HFFc6 (cell line): ENCODE measurements around the gene IFI6. TPM values are rescaled to one million over a fixed set of nuclear protein-coding genes. Genes with fewer than 3 reads are reported as not detected.

Source experiments
- DNase-seq: peaks from one replicate; pipeline ENCODE4 v3.0.0-alpha.2; 2018
- H3K27ac Mint-ChIP-seq: 2 replicates; pipeline ENCODE4 v1.8.0; 2020; ENCODE audit warnings: mild to moderate bottlenecking, mixed read lengths
- H3K27me3 Mint-ChIP-seq: 2 replicates; pipeline ENCODE4 v1.8.0; 2021; ENCODE audit warnings: mild to moderate bottlenecking, moderate library complexity, mixed read lengths; ENCODE audit not compliant: insufficient read depth
- H3K36me3 Mint-ChIP-seq: 2 replicates; pipeline ENCODE4 v1.8.0; 2021; ENCODE audit warnings: low read depth, mixed read lengths
- H3K4me1 Mint-ChIP-seq: 2 replicates; pipeline ENCODE4 v1.8.0; 2020; ENCODE audit warnings: low read depth, mixed read lengths
- H3K4me3 Mint-ChIP-seq: 2 replicates; pipeline ENCODE4 v1.8.0; 2020; ENCODE audit warnings: mild to moderate bottlenecking, moderate library complexity, mixed read lengths
- H3K9me3 Mint-ChIP-seq: 2 replicates; pipeline ENCODE4 v1.8.0; 2020; ENCODE audit warnings: mild to moderate bottlenecking, mixed read lengths
- total RNA-seq, 6 experiments: library from RNA; stranded (reverse); fragmentation: NEBNext Ultra II Directional; extraction: Animal tissue kit (Norgen Biotek cat#: 25700); gene quantifications; 2 replicates in 1 of 6; 3 replicates in 5 of 6; pipeline ENCODE4 v1.2.3, GENCODE V29; 2021
- TF ChIP-seq, protein P1 (sequence below): fragments of 200-600 bp; sonication (generic); IDR thresholded peaks from 2 replicates; pipeline ENCODE4 v1.5.0; 2021; ENCODE audit warnings: antibody characterized with exemption, mild to moderate bottlenecking

IFI6 gene
- total RNA-seq, 6 experiments from 2014 or later: 16.7 to 23.8 (median 20.5) TPM

DNA sequence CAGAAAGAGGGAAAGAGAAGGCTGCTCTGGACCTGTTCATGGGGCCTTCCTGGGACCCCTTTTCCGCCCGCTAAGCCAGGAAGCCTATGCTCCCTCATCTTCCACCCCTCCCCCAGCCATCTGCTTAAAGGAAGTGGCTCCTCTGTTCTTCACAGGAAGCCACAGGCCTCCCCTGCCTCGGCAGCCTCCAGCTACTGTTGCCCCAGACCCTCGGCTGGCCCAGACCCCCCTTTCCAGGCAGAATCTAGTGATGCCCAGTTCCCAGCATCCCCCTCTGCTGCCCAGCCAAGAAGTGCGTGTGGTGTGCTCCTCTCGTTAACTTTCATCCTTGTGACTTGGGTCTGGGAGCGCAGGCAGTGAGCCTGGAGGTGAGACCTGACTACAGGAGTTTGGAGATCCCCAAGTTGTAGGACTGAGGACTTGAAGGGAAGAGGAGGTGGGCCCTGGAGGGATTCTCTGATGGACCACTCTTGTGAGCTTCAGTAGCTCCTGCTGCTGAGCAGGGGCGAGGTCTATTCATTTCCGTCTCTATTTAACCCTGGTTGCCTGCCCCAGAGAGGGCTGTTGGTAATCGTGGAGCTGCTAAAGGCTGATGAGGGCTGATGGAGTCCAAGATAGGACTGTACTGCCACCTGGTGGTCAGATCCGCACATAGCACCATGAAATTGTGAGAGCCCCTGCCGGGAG lies 9.1 kb downstream of the IFI6 start:
- Mint-ChIP-seq H3K9me3 (no peaks in the 10 kb centered on the region), H3K4me3 (no peak overlapping the region), H3K27ac (peak overlapping the region; percentile 73), H3K27me3 (no peaks in the 10 kb centered on the region; the same call in 1 of the 2 replicates), H3K4me1 (peaks cover 44% of the 10 kb centered on the region), H3K36me3 (no peaks in the 10 kb centered on the region)
- DNase-seq: peak; percentile 62
- TF ChIP-seq, protein P1, sequence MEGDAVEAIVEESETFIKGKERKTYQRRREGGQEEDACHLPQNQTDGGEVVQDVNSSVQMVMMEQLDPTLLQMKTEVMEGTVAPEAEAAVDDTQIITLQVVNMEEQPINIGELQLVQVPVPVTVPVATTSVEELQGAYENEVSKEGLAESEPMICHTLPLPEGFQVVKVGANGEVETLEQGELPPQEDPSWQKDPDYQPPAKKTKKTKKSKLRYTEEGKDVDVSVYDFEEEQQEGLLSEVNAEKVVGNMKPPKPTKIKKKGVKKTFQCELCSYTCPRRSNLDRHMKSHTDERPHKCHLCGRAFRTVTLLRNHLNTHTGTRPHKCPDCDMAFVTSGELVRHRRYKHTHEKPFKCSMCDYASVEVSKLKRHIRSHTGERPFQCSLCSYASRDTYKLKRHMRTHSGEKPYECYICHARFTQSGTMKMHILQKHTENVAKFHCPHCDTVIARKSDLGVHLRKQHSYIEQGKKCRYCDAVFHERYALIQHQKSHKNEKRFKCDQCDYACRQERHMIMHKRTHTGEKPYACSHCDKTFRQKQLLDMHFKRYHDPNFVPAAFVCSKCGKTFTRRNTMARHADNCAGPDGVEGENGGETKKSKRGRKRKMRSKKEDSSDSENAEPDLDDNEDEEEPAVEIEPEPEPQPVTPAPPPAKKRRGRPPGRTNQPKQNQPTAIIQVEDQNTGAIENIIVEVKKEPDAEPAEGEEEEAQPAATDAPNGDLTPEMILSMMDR: peak; percentile 98

GRCh38 chr1:27662261-27662660 lies 9.7 kb downstream of the IFI6 start:
- Mint-ChIP-seq H3K4me1 (peaks cover 39% of the 10 kb centered on the region), H3K36me3 (no peaks in the 10 kb centered on the region), H3K27ac (0 out of 2 replicates have a peak overlapping the region, but pooled peaks have one; percentile 73), H3K27me3 (no peaks in the 10 kb centered on the region; the same call in 1 of the 2 replicates), H3K4me3 (no peak overlapping the region), H3K9me3 (no peaks in the 10 kb centered on the region)
- DNase-seq: no peak
- TF ChIP-seq, protein P1: no peak

- TF ChIP-seq, protein P1: no peak
- no peak overlapping the region for H3K4me3 Mint-ChIP-seq
- no peaks in the 10 kb centered on the region for H3K9me3 Mint-ChIP-seq
- H3K27ac Mint-ChIP-seq: no peak overlapping the region
- H3K36me3 Mint-ChIP-seq: no peaks in the 10 kb centered on the region
- H3K27me3 Mint-ChIP-seq: no peaks in the 10 kb centered on the region; the same call in 1 of the 2 replicates
- H3K4me1 Mint-ChIP-seq: peaks cover 35% of the 10 kb centered on the region
- DNase-seq: no peak
Observed at GRCh38 chr1:27661412-27662075, 10.4 kb downstream of the IFI6 start.

DNA sequence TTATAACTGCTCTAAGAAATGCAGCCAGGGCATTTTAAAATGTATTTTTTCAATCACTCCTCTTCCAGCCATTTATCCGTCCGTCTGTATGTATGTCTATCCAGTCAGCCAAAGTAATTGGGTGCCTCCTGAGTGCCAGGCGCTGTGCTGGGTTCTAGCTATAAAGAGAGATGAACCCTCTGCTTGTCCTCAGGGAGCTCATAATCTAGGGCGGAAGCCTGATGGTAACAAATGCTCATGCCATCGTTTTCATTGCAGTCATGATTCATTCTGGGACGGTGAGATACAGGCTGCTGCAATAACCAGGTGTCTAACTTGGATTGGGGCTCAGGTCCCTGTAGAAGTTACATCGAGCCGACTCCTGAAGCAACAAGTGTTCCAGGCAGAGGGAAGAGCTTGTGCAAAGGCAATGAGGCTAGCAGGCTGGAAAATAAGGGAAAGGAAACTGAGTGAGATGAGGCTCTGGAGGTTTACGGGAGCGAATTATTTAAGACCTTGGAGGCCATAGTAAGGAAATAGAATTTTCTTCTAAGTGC lies 11.6 kb downstream of the IFI6 start:
- Mint-ChIP-seq H3K4me3 (peak overlapping the region; percentile 83), H3K4me1 (peaks cover 46% of the 10 kb centered on the region), H3K9me3 (no peaks in the 10 kb centered on the region), H3K27me3 (no peaks in the 10 kb centered on the region; the same call in 1 of the 2 replicates), H3K36me3 (no peaks in the 10 kb centered on the region), H3K27ac (peak overlapping the region; percentile 94)
- TF ChIP-seq, protein P1: no peak
- DNase-seq: no peak

DNA sequence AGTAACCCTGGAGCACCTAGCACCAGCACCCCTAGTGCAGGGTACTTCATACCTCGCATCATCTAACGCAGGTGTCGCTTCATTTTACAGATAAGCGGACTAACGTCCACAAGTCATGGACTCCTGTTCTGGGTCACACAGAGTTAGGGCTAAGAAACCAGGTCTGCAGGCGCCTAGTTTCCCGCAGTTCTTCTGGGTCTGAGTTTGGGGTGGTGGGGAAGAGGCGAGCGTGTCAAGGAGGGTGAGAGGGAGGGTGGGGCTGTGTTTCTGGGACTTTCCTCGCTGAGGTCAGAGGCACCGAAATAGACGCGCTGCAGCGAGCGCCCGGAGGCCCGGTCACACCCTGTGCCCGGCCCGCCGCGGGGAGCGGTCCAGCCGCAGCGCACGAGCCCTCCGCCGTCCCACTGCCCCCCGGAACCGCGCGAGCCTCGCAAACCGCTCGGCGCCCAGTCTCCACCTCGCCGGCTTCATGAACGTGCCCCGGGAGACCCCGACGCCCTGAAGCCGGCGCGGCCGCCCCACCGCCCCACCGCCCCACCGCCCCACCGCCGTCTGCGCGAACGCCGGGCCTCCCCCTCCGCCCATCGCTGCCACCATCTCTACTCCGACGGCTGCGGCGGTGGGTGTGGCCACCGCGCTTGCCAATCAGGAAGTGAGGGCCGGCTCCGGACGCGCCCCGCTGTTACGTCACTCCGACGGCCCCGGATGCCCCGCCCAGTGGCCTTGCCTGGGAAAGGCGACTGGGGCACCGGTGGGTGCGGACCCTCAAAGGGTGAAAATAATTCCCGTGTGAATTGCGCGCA lies 12.3 kb downstream of the IFI6 start:
- no peaks in the 10 kb centered on the region for H3K36me3 Mint-ChIP-seq
- peaks cover 53% of the 10 kb centered on the region for H3K4me1 Mint-ChIP-seq
- peak overlapping the region; percentile 94 for H3K27ac Mint-ChIP-seq
- H3K27me3 Mint-ChIP-seq: no peaks in the 10 kb centered on the region; the same call in 1 of the 2 replicates
- H3K9me3 Mint-ChIP-seq: no peaks in the 10 kb centered on the region
- TF ChIP-seq, protein P1: 0 out of 2 replicates have a peak, but pooled peaks have one; percentile 4
- peak overlapping the region; percentile 83 for H3K4me3 Mint-ChIP-seq
- DNase-seq: peak; percentile 69
